GM21447 (cell line): Measurements from ENCODE around the gene PNPLA4.

Experiments
- ATAC-seq: cut with Tn5 transposase; IDR thresholded peaks from one replicate; pipeline ENCODE4 v1.9.1; 2021; ENCODE audit not compliant: unreplicated experiment

PNPLA4 gene, protein sequence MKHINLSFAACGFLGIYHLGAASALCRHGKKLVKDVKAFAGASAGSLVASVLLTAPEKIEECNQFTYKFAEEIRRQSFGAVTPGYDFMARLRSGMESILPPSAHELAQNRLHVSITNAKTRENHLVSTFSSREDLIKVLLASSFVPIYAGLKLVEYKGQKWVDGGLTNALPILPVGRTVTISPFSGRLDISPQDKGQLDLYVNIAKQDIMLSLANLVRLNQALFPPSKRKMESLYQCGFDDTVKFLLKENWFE

DNA sequence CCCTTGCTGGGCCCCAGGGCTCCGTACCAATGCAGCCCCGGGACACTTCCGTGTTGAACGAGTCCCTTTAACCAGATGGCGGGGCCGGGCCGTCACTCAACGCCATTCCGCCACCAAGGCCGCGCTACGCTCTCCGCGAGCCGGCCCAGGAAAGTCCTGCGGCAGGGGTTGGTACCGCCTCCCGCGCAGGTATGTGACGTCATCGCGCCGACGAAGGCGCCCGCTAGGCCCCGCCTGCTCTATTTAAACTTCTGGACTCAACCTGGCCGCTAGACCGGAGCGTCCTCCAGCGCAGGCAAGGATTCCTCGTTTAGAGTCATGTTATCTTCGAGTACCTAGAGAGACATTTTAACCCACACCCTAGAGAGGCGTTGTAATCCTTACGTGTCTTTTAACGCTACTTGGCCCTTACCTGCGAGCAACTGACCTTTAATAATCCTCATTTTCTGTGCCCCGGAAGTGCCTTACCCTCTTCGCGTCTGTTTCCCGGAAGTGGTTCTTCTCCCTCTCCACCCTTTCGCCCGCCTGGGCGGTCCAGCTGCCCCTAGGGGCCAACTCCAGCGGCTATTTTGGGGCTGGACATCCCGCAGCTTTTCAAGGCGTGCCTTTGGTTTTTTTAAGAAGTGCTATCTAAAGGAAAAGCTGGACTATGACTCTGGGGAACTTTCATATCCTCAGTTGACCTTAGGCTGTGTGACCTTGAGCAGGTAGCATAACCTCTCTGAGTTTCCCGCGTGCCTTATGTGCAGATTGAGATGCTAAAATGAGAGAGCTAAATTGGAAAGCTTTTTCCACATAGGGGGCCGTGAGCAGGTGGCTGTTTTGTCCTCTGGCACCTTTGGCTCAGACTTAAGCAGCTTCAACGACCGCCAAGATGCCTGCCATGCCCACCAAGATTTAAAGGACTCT lies at the start of gene PNPLA4:
Gene PNPLA4, minus strand, starts transcription at position 155 of the 909 bp plus-strand sequence. CDS start 1,294 bp downstream, outside the sequence.
- ATAC-seq: peak; percentile 91

DNA sequence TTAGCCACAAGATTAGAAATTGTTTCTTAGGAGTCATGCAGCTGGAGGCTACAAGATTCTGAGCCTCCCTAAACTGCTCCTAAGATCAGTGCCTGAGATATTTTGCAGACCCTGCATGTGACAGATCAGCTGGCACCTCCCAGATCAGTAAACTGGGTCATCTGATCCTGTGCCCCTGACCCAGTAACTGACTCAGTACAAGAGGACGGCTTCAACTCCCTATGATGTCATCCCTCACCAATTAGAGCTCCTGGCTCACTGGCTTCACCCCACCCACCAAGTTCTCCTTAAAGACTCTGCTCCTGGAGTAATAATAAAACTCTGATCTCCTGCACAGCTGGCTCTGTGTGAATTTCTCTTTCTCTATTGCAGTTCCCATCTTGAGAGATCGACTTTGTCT lies 45.4 kb upstream of the PNPLA4 start:
- no peak for ATAC-seq

DNA sequence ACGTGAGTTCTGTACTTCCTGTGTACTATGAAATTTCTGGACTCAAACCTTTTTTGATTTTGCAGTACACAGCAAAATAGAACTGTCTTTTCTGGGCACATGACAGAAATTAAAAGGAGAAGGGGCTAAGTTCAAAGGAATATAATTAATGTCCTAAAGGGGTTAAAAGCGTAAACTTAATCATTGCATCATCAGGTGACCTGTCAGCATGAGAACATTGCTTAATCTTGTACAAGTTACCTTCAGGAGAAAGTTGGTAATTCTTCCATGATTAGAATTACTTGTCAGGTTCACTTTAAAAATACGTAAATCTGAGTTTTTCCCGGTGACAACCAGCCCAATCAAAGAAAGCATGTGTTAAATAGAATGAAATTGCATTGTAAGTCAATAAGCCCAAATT lies 43.2 kb upstream of the PNPLA4 start:
- no peak for ATAC-seq

DNA sequence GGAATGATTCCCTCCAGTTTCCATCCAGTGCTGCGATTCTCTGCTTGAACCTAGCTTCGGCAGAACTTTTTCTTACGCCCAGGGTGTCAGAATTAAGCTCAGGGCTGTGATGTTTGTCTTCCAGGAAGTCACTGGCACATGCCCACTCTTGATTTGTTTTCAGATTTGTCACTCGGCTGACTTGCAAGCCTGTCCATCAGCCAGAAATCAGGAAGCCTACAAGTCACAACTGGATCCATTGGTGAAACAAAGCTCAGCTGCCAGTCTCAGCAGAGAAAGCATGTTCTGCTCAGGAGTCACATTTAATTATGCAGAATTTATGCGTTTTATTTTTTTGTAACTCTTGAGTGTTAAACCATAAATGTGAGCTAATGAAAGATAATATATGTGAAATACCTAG lies 38.2 kb upstream of the PNPLA4 start:
- ATAC-seq: no peak

DNA sequence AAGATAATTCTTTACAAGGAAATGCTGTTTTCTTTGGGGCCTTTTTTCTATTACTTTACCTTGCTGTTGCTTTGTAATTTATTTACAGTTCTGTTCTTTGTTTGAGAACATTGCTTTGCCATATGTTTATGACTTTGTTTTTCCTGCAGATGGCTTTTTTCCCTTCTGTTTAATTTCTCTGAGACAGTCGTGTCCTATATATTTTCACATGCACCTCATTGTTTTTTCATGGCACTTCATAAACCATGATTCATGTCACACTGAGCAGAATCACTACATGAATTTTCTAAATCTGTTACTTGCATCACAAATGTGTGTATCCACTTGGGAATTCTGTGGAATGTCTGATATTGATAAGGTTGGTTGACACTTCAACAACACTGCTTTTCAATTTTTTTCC lies 33.0 kb upstream of the PNPLA4 start:
- no peak for ATAC-seq

DNA sequence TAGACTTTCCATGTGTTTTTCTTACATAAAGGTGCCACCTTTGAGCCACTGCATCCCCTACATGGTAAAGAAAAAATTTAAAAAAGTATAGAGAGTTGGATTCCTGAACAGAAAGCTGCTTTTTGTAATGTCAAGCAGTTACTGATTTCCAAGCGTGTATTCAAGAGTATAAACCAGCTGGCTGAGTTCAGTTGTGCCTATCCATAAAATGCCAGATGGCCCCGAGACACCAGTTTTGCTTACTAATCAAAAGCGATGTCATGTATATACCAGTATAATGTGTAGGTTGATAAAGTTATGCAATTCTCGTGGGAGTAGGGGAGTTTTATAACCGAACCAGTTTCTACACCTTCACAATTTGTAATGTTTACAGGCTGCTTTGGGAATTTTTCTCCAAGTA lies 26.2 kb upstream of the PNPLA4 start:
- no peak for ATAC-seq

DNA sequence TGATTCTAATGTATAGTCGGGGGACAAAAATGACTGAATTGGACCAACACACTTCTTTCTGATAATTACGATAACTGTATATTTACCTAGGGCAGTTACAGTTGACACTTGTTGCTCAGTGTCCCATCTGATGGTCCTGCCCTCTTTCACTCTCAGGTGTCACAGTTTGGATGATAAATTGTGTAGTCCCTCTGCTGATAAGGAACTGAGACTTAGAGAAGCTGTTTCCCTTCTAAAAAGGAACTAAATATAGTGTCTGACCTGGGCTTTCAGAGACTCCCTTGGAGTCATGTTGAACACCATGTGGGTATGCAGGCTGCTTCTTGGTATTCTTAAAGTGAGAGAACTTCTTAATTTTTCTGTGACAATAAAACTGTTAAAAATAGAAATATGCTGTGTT lies 23.7 kb upstream of the PNPLA4 start:
- peak; percentile 97 for ATAC-seq

DNA sequence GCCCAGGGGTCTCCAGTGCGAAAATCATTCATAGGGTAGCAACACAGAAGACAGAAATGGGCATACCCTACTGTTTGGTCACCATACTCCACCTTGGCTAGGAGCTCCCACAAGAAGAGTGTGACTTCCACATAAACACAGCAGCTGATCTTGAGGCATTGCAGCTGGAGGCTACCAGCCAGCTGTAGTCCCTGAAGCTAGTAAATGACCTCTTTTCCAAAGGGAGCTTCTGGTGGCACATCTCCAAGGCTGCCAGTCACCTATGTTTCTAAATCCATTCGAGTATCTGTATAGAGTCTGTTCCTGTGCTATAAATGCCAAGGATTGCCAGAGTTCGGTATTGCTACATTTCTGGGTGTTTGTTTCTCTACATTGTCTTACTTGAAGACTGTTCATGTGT lies 21.3 kb upstream of the PNPLA4 start:
- ATAC-seq: no peak

DNA sequence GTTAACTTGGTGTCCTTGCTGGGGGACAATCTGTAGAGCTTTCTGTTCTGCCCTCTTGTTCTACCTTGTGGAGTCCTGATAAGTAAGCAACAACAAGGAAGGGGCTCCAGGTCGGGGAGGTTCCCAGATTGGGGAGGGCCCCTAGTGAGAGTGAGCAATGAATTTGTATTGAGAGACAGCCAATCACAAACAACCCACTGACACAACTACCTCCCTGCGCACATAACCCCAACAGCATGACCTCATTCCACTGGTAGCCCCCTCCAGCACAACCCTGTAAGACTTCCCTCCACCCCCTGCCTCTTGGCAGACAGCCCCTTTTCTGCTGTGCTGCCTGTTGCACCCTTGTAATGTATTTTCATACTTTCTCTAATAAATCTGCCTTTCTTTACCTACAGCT lies 19.7 kb upstream of the PNPLA4 start:
- ATAC-seq: no peak

DNA sequence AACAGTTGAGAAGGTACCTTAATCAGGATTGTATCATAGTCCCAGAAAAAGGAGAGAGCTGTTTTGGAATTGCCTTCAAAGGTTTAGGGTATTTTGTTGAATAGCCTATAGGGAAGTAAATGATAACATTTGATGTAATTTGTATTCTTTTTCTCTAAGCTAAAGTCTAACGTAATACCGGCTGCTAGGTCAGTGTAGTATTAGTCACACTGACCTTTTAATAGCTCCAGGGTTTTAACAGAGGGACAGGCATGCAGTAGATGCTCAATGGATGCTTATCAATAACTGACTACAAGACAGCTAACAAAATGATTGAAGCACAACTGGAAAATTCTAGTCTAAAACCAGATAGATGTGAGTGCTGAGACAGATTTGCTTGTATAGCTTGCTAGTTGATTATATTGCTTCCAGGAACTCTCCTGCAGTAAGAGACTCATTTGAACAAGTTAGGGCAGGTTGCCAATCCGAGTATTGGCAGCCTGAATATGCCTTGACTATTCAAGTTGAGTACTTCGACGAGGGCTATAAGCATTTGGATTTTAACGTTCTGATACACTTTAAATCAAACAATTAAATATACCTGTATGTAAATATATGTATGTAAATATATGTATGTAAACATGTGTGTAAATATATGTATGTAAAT lies 16.5 kb upstream of the PNPLA4 start:
- ATAC-seq: no peak

DNA sequence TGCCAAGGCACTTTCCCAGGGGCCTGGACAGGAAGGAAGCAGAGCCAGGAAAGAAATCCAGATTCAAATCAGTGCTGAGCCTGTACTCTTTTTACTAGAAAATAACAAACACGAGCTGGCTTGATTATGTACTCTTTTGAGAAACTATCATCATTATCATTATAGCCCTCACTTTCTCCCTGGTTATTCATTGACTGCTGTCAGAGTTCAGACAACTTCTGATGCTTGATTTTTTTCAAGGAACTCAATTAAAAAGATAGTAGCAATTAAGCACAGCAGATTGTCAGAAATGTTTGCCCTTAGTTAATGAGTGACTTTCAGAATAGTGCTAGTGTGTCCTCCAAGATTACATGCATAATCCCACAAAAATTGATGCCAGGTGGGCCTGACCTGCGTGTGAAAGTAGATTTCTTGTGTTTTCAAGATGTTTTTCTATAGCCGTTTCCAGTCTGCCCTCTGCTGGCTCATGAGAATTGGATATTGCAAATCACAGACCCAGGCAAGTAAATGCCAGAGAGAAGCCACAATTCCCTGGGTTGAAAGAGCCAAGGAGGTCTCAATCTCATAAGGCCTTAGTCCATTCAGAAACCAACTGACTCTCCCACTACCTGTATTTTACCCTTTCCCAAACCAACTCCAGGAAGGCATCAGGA lies 14.3 kb upstream of the PNPLA4 start:
- ATAC-seq: no peak

DNA sequence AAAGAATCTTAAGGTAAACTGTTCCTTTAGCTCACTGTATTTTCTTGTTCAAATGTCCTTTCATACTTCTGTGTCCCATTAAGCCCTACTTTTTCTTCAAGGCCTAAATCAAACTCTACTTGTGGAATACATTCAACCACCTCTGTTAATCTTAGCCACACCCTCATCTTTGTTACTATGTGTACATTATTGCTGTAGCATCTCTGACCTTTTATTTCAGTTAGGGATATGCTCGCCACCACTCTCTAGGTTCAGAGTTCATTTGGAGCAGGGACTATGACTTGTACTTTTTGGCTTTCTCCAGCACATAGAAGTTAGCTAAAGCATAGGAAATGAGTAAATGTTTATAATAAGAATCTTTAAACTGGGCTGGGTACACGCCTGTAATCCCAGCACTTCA lies 6.8 kb upstream of the PNPLA4 start:
- no peak for ATAC-seq

DNA sequence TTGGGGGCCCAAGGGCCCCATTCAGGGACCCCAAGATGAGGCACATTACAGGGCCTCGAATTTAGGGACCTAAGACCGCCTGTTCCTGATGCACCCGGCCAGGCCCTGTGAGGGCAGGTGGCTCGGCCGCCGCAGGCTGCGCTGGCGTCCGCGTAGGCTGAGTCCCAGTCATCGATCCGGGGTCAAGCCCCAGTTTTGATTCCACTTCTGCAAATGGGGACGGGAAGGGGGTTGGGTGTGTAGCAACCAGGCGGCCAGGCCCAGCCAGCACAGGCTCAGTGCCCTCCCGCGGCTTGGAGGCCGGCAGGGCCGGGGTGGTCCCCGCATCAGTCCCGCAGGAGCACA lies 327 bp downstream of the PNPLA4 start:
- ATAC-seq: no peak

DNA sequence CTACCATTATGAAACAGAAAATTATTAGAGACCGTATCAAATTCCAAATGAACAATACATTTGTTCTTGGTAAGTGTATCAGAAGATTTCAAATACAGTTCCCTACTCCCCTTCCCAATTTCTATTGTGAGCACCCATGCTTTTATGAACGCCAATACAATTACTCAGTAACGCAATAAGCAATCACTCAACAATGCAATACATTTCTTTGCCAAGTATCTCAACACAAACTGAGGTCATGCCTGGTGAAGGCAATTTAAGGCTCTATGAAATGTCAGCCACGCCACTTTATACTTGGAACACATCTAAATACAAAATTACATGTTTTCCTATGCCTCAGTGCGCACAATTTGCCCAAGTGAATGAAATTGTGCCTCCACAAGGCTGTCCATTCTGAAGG lies 712 bp downstream of the PNPLA4 start:
- no peak for ATAC-seq

DNA sequence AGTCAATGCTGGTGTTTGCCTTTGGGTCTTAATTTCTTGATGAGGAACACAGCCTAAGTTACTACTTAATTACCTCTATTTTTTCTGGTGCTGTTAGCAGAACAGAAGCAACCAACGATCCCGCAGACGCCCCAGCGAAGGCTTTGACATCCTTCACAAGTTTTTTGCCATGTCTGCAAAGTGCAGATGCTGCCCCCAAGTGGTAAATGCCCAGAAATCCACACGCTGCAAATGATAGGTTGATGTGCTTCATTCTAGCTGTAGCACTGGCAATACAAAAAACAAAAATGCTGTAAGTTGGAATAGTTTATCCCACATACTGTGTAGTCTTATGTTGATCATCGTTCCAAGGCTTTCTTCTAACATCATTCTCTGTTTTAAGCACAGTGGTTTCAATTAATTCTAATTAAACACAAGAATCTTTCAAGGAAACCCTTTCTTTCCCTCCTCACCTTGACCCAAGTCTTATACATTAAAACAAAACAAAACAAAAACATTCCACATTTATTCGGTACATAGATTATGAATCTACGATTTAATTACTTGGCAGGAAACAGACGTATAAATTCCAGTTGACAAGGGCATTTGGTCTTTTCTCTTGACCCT lies 1.2 kb downstream of the PNPLA4 start:
- no peak for ATAC-seq

DNA sequence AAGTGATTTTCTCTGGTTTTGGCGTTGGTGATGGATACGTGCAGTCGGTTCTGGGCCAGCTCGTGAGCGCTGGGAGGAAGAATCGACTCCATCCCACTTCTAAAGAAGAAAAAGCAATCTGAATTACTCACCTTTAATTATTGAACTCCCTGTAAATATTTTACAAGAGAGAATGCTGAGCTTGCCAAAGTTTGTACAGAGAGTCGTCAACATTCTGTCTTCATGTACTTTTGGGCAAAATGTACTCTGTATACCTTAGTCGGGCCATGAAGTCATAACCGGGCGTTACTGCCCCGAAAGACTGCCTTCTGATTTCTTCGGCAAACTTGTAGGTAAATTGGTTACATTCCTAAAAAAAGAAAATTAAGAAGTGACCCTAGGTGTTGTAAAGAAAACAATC lies 5.5 kb downstream of the PNPLA4 start:
- ATAC-seq: no peak

DNA sequence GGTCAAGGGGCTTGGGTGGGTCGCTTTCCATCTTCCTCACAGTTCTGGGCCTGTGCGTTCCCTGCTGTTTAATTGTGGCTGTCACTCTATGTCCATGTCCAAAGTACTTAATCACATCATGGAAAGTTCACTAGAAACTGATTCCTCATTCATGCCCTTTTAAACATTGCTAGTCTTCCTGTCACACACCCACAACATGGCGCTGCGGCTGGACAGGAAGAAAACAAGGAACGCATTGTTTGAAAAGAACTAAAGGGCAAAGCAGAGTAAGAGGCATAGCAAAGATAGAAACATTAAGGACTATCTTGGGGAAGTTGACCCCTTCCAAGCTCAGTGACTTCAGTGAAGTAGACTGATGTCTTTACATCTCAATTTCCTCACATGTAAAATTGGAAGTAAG lies 18.4 kb downstream of the PNPLA4 start:
- ATAC-seq: no peak

DNA sequence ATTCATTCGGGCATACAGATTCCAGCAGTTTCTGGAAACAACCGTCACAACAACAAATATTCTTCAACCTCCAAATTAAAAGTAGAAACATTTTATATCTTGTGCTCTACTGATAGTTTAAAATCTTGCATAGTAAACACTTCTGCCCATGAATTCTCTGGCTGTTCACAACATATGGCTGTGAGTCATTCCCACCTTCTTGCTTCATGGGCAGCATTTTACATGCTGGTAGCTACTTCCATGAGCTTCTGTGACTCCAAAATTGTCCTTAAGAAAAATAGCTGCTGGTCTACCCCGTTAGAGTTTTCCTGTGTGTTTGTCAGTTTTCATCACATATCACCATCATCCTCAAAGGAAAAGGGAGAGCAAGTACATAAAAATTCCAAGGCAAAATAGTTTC lies 22.7 kb downstream of the PNPLA4 start:
- no peak for ATAC-seq

DNA sequence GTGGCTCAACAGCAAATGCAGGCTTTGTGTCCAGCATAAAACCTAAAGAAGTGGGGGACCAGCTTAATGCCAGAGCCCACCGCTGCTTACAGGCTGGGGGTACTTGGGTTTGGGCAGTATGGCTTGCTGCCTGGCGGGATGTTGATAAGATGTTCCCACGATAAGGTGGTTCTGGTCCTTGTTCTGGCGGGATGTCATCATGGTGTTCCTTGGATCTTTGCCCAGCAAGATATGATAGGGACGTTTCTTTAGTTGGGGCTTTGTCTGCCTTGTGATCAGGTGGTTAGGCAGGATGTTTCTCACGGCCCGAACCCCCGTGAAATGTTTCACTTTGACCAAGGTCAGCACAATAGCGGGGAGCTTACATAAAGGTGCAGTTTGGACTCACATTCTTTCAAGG lies 35.3 kb downstream of the PNPLA4 start:
- no peak for ATAC-seq

DNA sequence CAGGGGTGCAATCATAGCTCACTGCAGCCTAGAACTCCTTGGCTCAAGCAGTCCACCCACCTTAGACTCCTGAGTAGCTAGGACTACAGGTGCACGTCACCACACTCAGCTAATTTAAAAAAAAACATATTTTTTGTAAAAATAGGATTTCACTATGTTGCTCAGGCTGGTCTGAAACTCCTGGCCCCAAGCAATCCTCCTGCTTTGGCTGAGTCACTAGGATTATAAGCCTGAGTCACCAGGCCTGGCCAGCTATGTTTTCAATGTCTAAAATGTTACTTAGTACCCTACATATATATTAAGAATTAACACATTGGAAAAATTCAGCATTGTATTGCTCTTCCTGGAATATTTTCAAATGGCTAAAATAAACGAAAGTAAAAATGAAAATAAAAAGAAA lies 37.5 kb downstream of the PNPLA4 start:
- no peak for ATAC-seq

DNA sequence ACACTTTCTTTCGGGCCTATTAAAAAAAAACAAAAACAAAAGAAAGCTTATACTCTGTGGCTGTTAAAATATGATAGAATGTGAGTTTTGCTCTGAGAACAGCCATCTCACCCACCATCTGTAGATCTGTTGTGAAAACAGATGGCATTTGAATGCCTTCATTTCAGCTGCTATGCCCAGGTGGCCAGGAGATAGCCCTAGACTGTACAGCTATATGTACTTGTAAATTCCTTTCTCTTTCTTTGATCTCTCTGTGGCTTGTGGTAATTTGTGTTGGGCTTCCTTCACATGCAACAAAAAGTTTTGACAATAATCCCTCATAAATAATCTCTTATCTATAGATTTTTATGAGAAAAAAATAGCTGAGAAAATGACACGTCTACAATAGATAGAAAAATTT lies 38.1 kb downstream of the PNPLA4 start:
- ATAC-seq: no peak
